Tibial nerve (tissue), 3 donors: ENCODE measurements around the gene SIDT1.

ENCODE experiments used
- CTCF ChIP-seq, 5 experiments: fragments of 200-600 bp in 3 of 5; fragments of 450-650 bp in 2 of 5; sonication (generic) in 3 of 5; IDR thresholded peaks; one replicate each; pipeline ENCODE4 v1.5.1; 2016 to 2019; ENCODE audit warnings: antibody characterized with exemption in 5 of 5, mild to moderate bottlenecking in 3 of 5, moderate library complexity in 2 of 5
- POLR2A ChIP-seq, 2 donors: fragments of 450-650 bp; IDR thresholded peaks; one replicate each; pipeline ENCODE4 v1.6.1; 2017; ENCODE audit warnings: antibody characterized with exemption in 2 of 2, mild to moderate bottlenecking in 2 of 2, moderate library complexity in 2 of 2

DNA sequence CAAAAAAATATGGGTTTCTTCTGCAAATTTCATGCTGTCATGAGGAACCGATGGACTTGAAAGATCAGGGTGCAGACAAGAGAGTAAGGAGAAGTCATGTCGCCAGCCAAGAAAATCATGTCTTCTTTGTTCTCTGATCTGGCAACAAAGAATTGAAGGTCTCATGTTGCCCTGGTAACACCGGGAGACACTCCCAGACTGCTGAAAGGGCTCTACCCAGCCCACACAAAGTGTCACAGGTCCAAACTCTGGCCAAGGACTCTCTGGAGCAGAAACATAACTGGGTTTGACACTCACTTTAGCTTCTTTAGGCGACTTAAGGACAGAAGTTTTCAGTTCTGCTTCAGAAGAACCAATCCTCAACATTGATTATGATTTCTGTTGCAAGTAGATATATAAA, 42.9 kb downstream of the SIDT1 start:
- TF ChIP-seq CTCF (IDR thresholded peaks at IDR 0.05) (no peak), POLR2A (IDR thresholded peaks at IDR 0.05) (no peak)
